K562 (cell line): ENCODE results near the gene ZNF354B. TPM values are rescaled to one million over a fixed set of nuclear protein-coding genes. Genes with fewer than 3 reads are reported as not detected.

Experiments
- CBFA2T3 ChIP-seq: fragments of 450-650 bp; IDR thresholded peaks from 2 replicates; pipeline ENCODE4 v1.6.1; 2017
- MXD1 ChIP-seq: fragments of 250-450 bp; sonication (Bioruptor Pico); IDR thresholded peaks from 2 replicates; pipeline ENCODE4 v1.8.0; 2021; ENCODE audit warnings: borderline replicate concordance, mild to moderate bottlenecking, moderate library complexity; ENCODE audit not compliant: poor library complexity, severe bottlenecking
- NONO ChIP-seq, 2 experiments: fragments of 200-400 bp in 1 of 2; fragments of 450-650 bp in 1 of 2; formaldehyde crosslinking in 1 of 2; IDR thresholded peaks; 2 replicates each; pipeline ENCODE4 v1.6.1; 2017; ENCODE audit warnings: low read depth in 2 of 2, mild to moderate bottlenecking in 2 of 2, moderate library complexity in 2 of 2, low read length in 1 of 2
- POLR2AphosphoS5 ChIP-seq: IDR thresholded peaks from 2 replicates; pipeline ENCODE4 v1.6.1; 2011; ENCODE audit warnings: mild to moderate bottlenecking, low read depth, low read length, moderate library complexity; ENCODE audit not compliant: control insufficient read depth, insufficient read depth
- RAD51 ChIP-seq: fragments of 450-650 bp; IDR thresholded peaks from 2 replicates; pipeline ENCODE4 v1.7.1; 2016; ENCODE audit warnings: low read depth, mild to moderate bottlenecking, borderline replicate concordance
- REST ChIP-seq, 2 experiments: fragments of 450-650 bp; formaldehyde crosslinking in 1 of 2; IDR thresholded peaks; 2 replicates each; pipeline versions ENCODE4 v1.4.0 to v1.6.1; 2014 to 2020; ENCODE audit warnings: mild to moderate bottlenecking in 2 of 2, borderline replicate concordance in 1 of 2, low read depth in 1 of 2
- SIX5 ChIP-seq, 2 experiments: IDR thresholded peaks; 2 replicates each; pipeline ENCODE4 v1.6.1; 2011; ENCODE audit warnings: low read length in 2 of 2, borderline replicate concordance in 1 of 2, low read depth in 1 of 2, mild to moderate bottlenecking in 1 of 2, moderate library complexity in 1 of 2; ENCODE audit not compliant: insufficient read depth in 1 of 2
- TEAD4 ChIP-seq, 2 experiments: sonication (generic) in 1 of 2; formaldehyde crosslinking in 1 of 2; IDR thresholded peaks; 2 replicates each; pipeline versions ENCODE4 v1.6.1 to v1.8.0; 2012 to 2022; ENCODE audit warnings: borderline replicate concordance in 1 of 2, inconsistent platforms in 1 of 2, low read length in 1 of 2, mild to moderate bottlenecking in 1 of 2, missing genetic modification reagents in 1 of 2
- U2AF2 ChIP-seq: fragments of 200-400 bp; formaldehyde crosslinking; optimal IDR thresholded peaks from 2 replicates; pipeline ENCODE3; 2017; ENCODE audit warnings: low read depth, mild to moderate bottlenecking, low read length
- XRCC5 ChIP-seq: fragments of 200-400 bp; formaldehyde crosslinking; IDR thresholded peaks from 2 replicates; pipeline ENCODE4 v1.6.1; 2017; ENCODE audit warnings: low read depth, mild to moderate bottlenecking, low read length
- ZNF175 ChIP-seq: fragments of 200-800 bp; sonication (Bioruptor generic); IDR thresholded peaks from 2 replicates; pipeline ENCODE4 v1.6.1; 2016; ENCODE audit warnings: low read depth, mild to moderate bottlenecking, missing genetic modification characterization, missing compliant biosample characterization
- ZNF766 ChIP-seq: fragments of 200-800 bp; sonication (Bioruptor generic); conservative IDR thresholded peaks from 2 replicates; pipeline ENCODE4 v1.6.1; 2016; ENCODE audit warnings: missing genetic modification characterization, missing compliant biosample characterization
- polyA plus RNA-seq, 8 experiments: library from polyadenylated mRNA; depleted of rRNA in 4 of 8; stranded (reverse) in 5 of 8; unstranded in 3 of 8; fragments of >200 nt; fragmentation: Nextera tagmentation in 2 of 8; fragmentation: Illumina TruSeq in 1 of 8; extraction: Ambion mirVana in 2 of 8; extraction: Trizol in 1 of 8; gene quantifications; 2 replicates each; pipeline versions ENCODE4 v1.2.1 to v1.2.3, GENCODE V29; 2011 to 2014; ENCODE audit warnings: inconsistent platforms in 1 of 8, missing spikeins in 1 of 8
- total RNA-seq, 7 experiments: library from RNA; depleted of rRNA in 6 of 7; stranded (reverse); fragments of >200 nt in 6 of 7; fragmentation: Illumina TruSeq in 2 of 7; extraction: Trizol in 2 of 7; gene quantifications; 2 replicates each; pipeline versions ENCODE4 v1.2.1 to v1.2.3, GENCODE V29; 2011 to 2021; ENCODE audit warnings: low replicate concordance in 1 of 7
- TF ChIP-seq, protein P1 (sequence below): sonication (generic); formaldehyde crosslinking; IDR thresholded peaks from 2 replicates; pipeline ENCODE4 v1.8.1; 2023; ENCODE audit warnings: mild to moderate bottlenecking, missing genetic modification reagents

Gene ZNF354B
- total and polyA plus RNA-seq, 9 of the 15 experiments (the other 6 are each of a cell fraction or from before 2014, with no cell fraction given): 1.8 to 18.3 (median 11.2) TPM

DNA sequence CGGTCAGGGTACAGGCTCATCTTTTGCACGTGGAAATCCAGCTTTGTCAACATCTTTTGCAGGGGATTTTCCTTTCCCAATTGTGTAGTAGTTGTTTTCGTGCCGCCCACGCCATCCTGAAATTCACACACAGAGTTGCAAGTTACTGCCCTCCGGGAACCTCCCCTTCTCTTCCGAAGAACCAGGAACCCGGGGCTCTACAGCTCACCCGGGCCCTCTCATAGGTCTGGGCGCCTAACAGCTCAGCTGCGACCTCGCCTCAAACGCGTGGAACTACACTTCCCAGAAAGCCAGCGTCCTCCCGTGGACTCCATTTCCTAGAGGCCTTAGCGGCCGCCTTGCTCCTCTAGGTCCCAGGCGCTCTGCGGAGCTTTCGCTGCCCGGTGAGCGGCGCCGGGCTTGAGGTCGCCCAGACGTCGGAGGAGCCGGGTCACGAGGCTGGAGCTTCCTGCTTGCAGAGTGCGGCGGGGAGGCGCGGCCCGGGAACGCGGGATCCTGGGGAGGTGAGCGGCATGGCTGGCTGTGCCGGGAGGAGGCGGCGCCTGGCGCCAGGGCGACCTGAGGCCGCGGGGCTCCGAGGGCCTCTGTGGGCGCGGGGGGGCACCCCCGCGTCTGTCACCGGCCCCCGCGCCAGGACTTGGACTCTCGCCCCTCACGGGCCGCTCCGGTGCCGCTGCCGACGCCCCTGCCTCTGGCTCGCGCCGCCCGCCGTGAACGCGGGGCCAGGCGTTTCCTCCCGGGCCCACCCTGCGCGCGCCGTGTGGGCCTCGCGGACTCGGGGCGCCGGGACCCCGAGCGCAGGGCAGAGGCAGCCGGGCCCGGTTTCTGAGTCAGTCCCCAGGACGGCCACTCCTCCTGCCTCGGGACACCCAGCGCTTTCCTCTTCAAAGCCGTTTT lies at the start of gene ZNF354B (continued):
- TF ChIP-seq REST (IDR thresholded peaks at IDR 0.05; ENCODE audit: borderline replicate concordance): peak; percentile 15; the same call in 1 of the 2 replicates
- TF ChIP-seq REST (CRISPR knock-in tag; IDR thresholded peaks at IDR 0.05; ENCODE audit: low read depth): peak; percentile 51; the same call in 1 of the 2 replicates
- no peak for TF ChIP-seq U2AF2
- TF ChIP-seq, protein P1, sequence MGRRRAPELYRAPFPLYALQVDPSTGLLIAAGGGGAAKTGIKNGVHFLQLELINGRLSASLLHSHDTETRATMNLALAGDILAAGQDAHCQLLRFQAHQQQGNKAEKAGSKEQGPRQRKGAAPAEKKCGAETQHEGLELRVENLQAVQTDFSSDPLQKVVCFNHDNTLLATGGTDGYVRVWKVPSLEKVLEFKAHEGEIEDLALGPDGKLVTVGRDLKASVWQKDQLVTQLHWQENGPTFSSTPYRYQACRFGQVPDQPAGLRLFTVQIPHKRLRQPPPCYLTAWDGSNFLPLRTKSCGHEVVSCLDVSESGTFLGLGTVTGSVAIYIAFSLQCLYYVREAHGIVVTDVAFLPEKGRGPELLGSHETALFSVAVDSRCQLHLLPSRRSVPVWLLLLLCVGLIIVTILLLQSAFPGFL (CRISPR knock-in tag): 0 out of 2 replicates have a peak, but pooled peaks have one; percentile 54
- TF ChIP-seq NONO (IDR thresholded peaks at IDR 0.05; ENCODE audit: low read depth in 2 of 2, low read length in 1 of 2): peak; percentile 80 to 82
- peak; percentile 66 for TF ChIP-seq ZNF766
- peak; percentile 6; the same call in 1 of the 2 replicates for TF ChIP-seq CBFA2T3
- peak; percentile 75; the same call in 1 of the 2 replicates for TF ChIP-seq POLR2AphosphoS5
- peak; percentile 56; the same call in 1 of the 2 replicates for TF ChIP-seq RAD51
- no peak for TF ChIP-seq TEAD4 (IDR thresholded peaks at IDR 0.05; ENCODE audit: low read length)
- TF ChIP-seq TEAD4 (CRISPR knock-in tag; IDR thresholded peaks at IDR 0.05; ENCODE audit: borderline replicate concordance): no peak
- TF ChIP-seq MXD1 (CRISPR knock-in tag): no peak
- TF ChIP-seq ZNF175 (CRISPR knock-in tag): no peak
- TF ChIP-seq XRCC5: 0 out of 2 replicates have a peak, but pooled peaks have one; percentile 44
- TF ChIP-seq SIX5 (IDR thresholded peaks at IDR 0.05; ENCODE audit: borderline replicate concordance in 1 of 2, insufficient read depth in 1 of 2, low read depth in 1 of 2, low read length in 2 of 2): peak; percentile 84 to 86
